B cell (primary cell): ENCODE results near the gene LYRM2.

ENCODE experiments used
- EZH2 ChIP-seq: IDR thresholded peaks from 2 replicates; pipeline ENCODE4 v1.6.1; 2012; ENCODE audit warnings: borderline replicate concordance, low read depth, mild to moderate bottlenecking, moderate library complexity, low read length; ENCODE audit not compliant: insufficient read depth, poor library complexity, severe bottlenecking
- TF ChIP-seq, protein P1 (sequence below): fragments of 200-600 bp; IDR thresholded peaks from one replicate; pipeline ENCODE4 v1.8.0; 2022; ENCODE audit warnings: antibody characterized with exemption, mild to moderate bottlenecking

DNA sequence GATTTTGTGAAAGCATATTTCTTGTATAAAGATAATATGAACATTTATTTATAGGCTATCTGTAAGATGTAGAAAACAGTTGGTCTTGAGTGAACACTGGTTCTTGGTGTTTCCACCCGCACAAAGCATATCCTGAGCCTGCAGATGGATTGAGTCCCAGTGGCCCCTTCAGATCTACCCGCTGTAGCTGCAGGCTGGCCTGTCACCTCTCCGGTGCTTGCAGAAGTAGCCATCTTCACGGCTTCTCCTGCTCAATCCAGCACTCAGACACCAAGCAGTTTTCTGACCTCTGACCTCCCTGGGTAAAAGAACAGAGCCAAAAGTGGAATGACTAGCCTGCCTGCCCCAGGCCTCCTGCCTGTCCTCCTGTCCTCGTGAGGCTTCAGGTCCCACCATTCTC, 22.7 kb downstream of the LYRM2 start:
- TF ChIP-seq, protein P1, sequence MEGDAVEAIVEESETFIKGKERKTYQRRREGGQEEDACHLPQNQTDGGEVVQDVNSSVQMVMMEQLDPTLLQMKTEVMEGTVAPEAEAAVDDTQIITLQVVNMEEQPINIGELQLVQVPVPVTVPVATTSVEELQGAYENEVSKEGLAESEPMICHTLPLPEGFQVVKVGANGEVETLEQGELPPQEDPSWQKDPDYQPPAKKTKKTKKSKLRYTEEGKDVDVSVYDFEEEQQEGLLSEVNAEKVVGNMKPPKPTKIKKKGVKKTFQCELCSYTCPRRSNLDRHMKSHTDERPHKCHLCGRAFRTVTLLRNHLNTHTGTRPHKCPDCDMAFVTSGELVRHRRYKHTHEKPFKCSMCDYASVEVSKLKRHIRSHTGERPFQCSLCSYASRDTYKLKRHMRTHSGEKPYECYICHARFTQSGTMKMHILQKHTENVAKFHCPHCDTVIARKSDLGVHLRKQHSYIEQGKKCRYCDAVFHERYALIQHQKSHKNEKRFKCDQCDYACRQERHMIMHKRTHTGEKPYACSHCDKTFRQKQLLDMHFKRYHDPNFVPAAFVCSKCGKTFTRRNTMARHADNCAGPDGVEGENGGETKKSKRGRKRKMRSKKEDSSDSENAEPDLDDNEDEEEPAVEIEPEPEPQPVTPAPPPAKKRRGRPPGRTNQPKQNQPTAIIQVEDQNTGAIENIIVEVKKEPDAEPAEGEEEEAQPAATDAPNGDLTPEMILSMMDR = no peak
- TF ChIP-seq EZH2 = no peak
